SJSA1 (cell line): ENCODE measurements around the gene DSCAM. TPM values are rescaled to one million over a fixed set of nuclear protein-coding genes. Genes with fewer than 3 reads are reported as not detected.

ENCODE experiments used
- DNase-seq, 2 experiments: peaks; one replicate each; pipeline ENCODE4 v3.0.0-alpha.2; 2015 to 2020; ENCODE audit warnings: low spot score in 2 of 2, low read depth in 1 of 2
- H3K27ac ChIP-seq: fragments of 250-450 bp; sonication (Bioruptor Pico); 2 replicates; pipeline ENCODE4 v1.5.1; 2020; ENCODE audit warnings: mild to moderate bottlenecking, moderate library complexity
- H3K27me3 ChIP-seq: fragments of 250-450 bp; sonication (Bioruptor Pico); replicated peaks from 2 replicates; pipeline ENCODE4 v1.5.1; 2020; ENCODE audit warnings: mild to moderate bottlenecking, moderate library complexity
- H3K36me3 ChIP-seq: fragments of 250-450 bp; sonication (Bioruptor Pico); 2 replicates; pipeline ENCODE4 v1.5.1; 2020; ENCODE audit warnings: mild to moderate bottlenecking
- H3K4me1 ChIP-seq: fragments of 250-450 bp; sonication (Bioruptor Pico); replicated peaks from 2 replicates; pipeline ENCODE4 v1.6.1; 2021; ENCODE audit warnings: mild to moderate bottlenecking
- H3K4me3 ChIP-seq: fragments of 250-450 bp; sonication (Bioruptor Pico); 2 replicates; pipeline ENCODE4 v1.5.1; 2020; ENCODE audit warnings: mild to moderate bottlenecking
- H3K9me3 ChIP-seq: fragments of 250-450 bp; sonication (Bioruptor Pico); replicated peaks from 2 replicates; pipeline ENCODE4 v1.5.1; 2020; ENCODE audit warnings: mild to moderate bottlenecking
- total RNA-seq: library from RNA; depleted of rRNA; stranded (reverse); fragments of >200 nt; shearing (Covaris generic); gene quantifications from 2 replicates; pipeline ENCODE4 v1.2.3, GENCODE V29; 2014

Gene DSCAM
- total RNA-seq, 1 experiment from 2014 or later = not detected

DNA sequence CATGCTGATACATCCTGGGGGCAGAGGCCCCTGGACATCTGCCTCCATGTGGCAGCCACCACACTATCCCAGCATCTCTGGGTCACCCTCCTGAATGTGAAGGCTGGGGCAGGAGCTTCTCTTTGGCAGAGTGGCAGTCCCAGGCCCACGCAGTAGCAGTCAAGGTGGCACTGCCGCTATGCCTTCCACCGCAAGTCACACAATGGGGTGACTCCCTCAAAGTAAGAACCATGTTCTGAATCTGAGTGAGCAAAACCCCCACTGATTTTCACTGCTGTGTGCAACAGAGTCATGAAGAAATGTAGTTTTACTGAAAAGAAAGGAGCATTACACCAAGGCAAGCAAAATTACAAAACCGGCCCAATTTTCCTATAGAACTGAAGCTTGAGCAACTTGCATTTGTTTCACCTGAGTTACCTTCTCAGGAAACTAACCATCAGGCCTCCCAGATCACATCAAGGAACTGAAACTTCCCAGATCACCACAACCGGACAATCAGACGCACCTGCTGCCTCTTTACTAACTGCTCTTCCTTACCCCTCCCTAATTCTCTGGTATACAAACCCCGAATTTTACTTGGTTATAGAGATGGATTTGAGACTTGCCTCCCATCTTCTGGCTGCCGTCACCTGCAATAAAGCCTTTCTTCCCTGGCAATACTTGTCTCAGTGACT lies 877.1 kb downstream of the DSCAM start:
- no peak for DNase-seq
- Histone ChIP-seq H3K4me3 (no peak overlapping the region), H3K27me3 (no peaks in the 10 kb centered on the region), H3K27ac (no peak overlapping the region), H3K9me3 (no peaks in the 10 kb centered on the region), H3K36me3 (no peaks in the 10 kb centered on the region), H3K4me1 (no peaks in the 10 kb centered on the region)

DNA sequence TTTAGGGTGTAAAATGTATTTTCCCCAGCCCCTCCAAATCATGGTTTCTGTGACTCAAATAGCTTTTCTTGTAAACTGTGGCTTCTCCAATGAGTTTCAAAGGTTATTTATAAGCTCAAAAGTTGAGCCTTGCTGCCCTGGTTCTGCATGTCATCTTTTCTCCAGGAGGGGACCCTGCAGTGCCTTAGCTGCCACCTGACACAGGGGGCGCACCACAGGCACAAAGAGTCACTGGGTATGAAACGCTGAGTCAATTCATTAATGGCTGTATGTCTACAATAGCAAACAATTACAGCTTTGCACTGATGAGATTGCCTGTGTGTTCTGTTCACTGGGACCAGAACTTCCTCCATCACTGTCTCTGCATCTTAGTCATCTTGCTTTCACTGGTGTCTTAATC lies 878.9 kb downstream of the DSCAM start:
- Histone ChIP-seq H3K36me3 (no peaks in the 10 kb centered on the region), H3K4me3 (no peak overlapping the region), H3K27ac (no peak overlapping the region), H3K4me1 (no peaks in the 10 kb centered on the region), H3K27me3 (no peaks in the 10 kb centered on the region), H3K9me3 (no peaks in the 10 kb centered on the region)
- DNase-seq = no peak

DNA sequence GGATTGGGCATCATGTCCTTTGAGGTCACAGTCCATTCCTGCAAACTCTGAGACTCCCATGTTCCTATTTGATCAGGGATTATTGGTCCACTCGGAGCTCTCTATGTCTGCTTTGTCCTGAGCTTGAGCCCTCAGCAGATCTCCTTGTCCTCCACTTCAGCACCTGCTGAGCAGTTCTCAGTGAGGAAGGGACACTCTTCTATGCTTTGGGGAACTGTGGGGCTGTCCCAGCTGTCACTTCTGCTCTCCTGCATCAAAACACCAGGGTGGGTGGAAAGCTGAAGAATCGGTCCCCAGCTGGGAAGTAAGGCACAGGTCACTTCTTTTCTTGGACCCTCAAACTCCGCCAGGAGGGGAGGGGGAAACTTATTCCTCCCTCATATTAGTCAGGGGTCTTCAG lies 880.2 kb downstream of the DSCAM start:
- DNase-seq = no peak
- no peaks in the 10 kb centered on the region for H3K27me3 ChIP-seq
- H3K27ac ChIP-seq = no peak overlapping the region
- H3K36me3 ChIP-seq = no peaks in the 10 kb centered on the region
- H3K9me3 ChIP-seq = no peaks in the 10 kb centered on the region
- H3K4me1 ChIP-seq = no peaks in the 10 kb centered on the region
- H3K4me3 ChIP-seq = no peak overlapping the region

DNA sequence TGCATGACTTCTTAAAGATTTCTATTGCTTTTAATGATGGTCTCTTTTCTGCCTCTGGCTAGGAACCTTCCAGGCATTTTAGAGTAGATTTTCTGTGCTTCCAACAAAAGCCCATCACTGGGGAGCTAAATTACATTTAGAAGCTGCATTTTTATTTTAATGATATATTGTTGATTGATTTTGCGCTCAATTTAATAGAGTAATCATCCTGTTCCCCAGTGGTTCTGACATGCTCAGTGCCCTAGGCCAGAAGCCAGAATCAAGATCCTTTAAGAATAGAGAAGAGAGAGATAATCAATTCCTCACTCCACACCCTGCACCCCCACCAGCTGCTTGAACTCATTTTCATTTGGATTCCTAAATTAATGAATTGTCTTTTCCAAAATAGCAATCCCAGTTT lies 881.9 kb downstream of the DSCAM start:
- Histone ChIP-seq H3K4me3 (no peak overlapping the region), H3K36me3 (no peaks in the 10 kb centered on the region), H3K4me1 (no peaks in the 10 kb centered on the region), H3K9me3 (no peaks in the 10 kb centered on the region; the same call in 1 of the 2 replicates), H3K27me3 (no peaks in the 10 kb centered on the region), H3K27ac (no peak overlapping the region)
- DNase-seq = no peak

DNA sequence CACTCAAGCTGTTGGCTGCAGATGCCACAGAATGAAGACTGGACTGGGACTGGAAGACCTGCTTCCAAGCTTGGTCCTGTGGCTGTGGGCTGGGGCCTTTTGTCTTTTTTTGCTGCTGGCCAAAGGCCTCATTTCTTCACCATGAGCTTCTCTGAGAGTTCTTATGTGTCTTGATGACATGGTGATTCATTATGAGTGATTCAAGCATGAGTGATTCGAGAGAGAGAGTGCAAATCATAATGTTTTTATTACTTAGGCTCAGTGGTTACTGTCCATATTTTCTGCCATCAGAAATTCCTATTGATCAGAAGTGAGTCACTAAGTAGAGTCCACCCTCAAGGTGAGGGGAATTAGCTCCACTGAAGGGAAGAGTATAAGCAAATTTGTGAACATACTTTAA lies 885.7 kb downstream of the DSCAM start:
- H3K27me3 ChIP-seq = no peaks in the 10 kb centered on the region
- no peak overlapping the region for H3K27ac ChIP-seq
- no peak for DNase-seq
- H3K36me3 ChIP-seq = no peaks in the 10 kb centered on the region
- H3K4me3 ChIP-seq = no peak overlapping the region
- H3K4me1 ChIP-seq = no peaks in the 10 kb centered on the region
- peaks cover 3% of the 10 kb centered on the region; the same call in 1 of the 2 replicates for H3K9me3 ChIP-seq
